GM19468 (cell line): Measurements from ENCODE around the gene SUN5.

Source experiments
- ATAC-seq: cut with Tn5 transposase; IDR thresholded peaks from one replicate; pipeline ENCODE4 v1.9.1; 2021; ENCODE audit warnings: mild to moderate bottlenecking, moderate library complexity, moderate number of reproducible peaks; ENCODE audit not compliant: unreplicated experiment; ENCODE audit errors: extremely low read depth

The SUN5 gene

DNA sequence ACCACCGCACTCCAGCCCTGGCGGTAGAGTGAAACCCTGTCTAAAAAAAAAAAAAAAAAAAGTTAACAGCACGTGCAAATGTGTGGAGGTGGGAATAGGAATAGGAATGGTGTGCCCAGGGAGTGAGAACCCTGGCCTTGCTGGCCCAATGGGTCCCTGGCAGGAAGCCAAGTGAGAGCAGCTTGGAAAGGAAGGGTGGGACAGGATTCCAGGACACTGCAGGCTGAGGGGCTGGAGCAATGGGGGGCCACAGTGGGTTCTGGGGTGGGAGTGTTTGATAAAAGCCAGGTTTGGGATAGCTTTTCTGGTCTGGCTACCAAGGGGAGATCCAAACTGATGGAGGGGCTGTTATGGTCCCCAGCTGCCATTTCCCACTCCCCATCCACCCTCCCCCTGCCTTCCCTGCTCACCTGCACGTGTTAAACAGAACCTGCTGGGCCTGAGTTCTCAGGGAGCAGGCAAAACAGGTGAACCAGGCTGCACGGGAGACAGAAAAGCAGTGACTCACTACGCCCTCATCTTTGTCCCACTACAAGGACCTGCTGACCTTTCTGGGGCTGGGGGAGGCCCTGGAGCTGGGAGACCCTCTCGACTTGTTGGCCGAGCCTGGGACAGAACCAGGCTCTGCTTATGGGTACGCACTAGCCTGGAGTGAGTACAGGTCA is 3.3 kb downstream of the SUN5 start:
- no peak for ATAC-seq

- ATAC-seq = no peak
These were observed 4.5 kb downstream of the SUN5 start for GRCh38 chr20:32999603-33000250.

GRCh38 chr20:32997431-32997830 is 6.8 kb downstream of the SUN5 start:
- ATAC-seq = no peak

- no peak for ATAC-seq
These were observed 8.4 kb downstream of the SUN5 start for GRCh38 chr20:32995802-32996201.

- ATAC-seq = no peak
These were observed 10.7 kb downstream of the SUN5 start for GRCh38 chr20:32993496-32994050.

DNA sequence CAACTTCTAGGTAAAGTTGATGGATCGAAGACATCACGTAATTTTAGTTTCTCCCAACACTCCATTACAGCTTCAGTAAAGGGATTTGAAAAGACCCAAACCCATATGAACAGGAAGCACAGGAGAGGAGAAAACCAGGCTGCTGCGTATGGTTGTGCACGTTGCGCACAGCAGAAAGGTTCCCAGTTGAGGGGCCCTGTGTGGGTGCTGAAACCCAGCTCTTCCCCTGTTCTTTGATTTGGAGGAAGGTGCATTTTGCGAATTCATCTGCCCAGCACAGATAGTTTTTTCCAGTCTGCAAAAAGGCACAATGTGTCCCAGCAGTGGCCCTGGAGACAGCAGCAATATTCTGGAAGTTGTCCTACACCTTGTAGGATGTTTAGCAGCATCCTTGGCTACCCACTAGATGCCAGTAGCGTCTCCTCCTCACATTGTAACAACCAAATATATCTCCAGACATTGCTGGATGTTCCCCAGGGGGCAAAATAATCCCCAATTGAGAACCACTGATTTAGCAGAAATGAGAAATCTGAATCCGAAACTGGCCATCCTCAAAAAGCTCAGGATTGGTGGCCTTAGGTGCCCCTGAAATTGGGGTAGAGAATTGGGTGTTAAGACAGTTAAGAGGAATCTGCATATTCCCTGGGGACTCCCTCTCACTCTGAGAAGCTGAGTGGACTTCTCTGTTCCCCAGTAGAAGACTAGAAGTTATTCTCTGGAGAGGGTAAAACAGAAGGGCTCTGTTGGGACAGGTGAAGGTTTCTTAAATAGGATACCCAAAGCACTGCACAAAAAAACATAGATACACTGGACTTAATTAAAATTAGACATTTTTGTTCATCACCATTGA is 12.2 kb downstream of the SUN5 start:
- no peak for ATAC-seq

- no peak for ATAC-seq
These were observed 12.8 kb downstream of the SUN5 start for GRCh38 chr20:32991383-32991782.

DNA sequence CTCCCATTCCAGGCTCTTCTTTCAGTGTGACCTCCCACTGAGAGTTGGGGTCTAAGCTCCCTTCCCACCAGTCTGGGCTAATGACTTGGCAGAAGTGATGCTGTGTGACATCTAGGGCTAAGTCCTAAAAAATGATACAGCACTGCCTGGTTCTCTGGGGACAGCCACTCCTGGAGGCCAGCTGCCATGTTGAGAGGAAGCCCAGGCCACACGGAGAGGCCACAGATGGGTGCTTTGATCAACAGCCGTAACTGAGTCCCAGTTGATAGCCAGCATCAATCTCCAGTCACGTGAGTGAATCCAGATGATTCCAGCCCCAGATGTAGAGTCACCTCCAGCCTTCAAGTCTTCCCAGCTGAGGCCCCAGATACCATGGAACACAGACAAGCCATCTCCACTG is 13.8 kb downstream of the SUN5 start:
- no peak for ATAC-seq

- ATAC-seq = no peak
These were observed 14.5 kb downstream of the SUN5 start for GRCh38 chr20:32989507-32990283.

DNA sequence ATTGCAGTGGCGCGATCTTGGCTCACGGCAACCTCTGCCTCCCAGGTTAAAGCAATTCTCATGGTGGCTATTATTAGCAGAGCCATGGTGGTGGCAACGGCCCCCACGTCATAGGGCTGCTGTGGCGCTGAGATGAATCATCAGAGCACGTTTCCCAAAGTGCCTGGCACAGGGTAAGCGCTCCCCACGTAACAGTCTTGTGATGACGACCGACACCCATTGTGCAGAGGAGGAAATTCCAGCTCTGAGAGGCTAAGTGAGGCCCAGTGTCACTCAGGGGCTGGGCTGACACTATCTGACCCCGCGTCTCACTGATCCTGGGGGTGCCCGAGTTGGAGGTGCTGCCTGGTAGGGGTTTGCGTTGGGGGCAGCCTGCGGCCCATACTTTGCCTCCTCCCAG is 16.2 kb downstream of the SUN5 start:
- ATAC-seq = no peak

DNA sequence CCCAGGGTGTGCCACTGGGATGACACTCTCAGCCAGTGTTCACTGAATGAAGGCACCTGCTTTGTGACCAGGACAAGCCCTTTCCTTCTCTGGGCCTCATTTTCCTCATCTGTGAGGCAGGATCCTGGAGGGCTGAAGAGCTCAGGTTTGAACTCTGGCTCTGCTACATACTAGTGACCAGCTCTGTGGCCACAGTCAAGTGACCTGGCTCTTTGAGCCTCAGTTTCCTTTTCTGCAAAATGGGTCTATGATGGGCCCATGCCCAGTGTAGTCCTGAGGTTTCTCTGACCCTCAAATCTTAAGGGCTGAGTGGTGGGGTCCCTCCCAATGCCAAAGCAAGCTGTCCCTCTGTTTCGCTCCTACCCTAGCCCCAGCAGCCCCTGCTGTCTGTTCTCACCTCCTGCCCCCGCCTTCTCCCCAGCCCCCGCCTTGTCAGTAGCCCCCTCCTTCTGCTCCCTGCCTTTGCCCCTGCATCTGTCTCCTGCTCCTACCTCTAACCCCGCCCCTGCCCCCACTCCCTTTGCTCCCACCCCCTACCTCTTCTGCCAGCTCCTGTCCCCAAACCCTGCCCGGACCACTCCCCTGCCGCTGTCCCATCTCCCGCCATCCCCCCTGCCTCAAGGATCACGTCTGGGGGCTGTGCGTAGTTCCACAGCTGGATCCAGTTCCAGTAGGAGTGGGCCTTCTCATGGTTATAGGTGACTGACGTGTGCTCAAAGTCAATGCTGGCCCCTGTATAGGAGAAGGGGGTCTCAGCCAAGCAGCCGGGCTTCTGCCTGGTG is 17.0 kb downstream of the SUN5 start:
- ATAC-seq = no peak

- ATAC-seq = no peak
These were observed 17.8 kb downstream of the SUN5 start for GRCh38 chr20:32986331-32986966.

DNA sequence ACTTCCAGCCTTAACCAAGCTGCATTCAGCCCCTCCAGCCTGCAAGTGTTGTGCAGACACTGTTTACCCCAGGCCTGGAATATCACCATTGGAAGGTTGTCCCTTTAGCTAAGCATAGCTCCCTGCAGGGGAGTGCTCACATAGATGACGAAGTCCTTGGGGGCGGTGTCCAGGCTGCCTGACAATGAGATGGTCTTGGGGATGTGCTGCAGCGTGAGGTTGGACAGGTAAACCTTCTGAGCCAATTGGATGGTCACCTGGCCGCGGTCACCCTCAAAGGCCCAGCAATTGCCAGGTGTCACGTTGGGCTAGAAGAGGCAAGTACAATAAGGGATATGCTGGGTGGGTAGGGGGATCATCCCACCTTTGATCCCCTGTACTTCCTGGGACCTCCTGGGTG is 18.6 kb downstream of the SUN5 start:
- ATAC-seq = no peak

DNA sequence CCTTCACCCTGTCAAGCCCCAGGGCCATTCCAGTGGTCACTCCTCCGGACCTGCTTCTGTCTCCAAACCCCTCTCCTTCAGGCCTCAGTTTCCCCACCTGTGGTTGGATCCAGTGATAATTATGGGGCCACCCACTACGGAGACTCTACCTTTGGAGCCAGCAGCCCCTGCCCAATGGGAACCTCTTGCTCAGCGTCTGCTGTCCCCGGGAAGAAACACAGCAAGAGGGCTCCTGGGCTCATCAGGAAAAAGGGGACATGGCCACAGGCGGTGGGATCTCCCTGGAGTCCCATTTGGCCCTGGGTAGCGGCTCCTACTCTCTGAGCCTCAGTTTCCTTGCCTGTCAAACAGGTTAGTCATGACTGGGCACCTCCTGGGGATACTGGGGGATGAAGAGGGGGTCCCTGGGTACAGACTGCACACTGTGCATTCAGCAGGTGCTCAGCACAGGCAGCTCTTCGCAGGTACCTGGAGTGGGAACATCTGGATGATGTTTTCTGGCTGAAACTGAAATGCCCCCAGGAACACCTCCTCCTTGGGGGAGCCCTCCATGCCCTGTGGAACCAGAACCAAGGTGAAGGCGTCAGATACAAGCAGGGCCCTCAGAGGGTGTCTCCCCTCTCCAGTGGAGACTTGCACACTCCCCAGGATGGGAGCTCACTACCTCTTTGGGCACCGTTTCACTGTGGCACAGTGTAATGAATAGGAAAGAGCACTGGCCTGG is 19.4 kb downstream of the SUN5 start:
- no peak for ATAC-seq

GRCh38 chr20:32984196-32984595 is 20.0 kb downstream of the SUN5 start:
- no peak for ATAC-seq

DNA sequence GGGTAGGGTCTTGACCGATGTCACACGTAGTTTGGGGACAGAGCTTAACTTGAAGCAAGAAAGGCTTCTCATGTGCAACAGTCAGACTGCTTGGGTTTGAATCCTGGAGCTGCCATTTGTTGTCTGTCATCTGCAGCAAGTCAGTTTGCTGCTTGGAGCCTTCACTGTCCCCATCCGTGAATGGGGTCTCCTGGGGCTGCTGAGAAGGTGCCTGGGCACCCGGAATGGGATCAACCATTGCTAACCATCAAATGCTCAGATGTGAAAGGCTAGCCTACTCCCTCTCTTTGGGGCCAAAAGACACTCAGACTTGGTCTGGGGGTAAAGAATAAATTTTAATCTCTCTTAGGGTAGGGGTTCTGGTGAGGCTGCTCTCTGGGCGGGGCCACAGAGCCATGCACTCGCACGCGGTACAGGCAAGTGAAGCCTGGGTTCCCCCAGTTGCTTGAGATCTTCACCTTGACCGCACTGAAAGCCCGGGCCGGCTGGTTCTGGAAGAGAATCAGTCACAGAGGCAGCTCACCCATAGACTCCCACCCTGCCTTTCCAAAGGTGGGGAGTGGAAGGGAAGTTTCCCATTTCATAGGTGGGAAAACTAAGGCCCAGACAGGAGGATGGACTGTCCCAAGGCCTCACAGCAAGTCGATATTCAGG is 20.6 kb downstream of the SUN5 start:
- ATAC-seq = no peak

DNA sequence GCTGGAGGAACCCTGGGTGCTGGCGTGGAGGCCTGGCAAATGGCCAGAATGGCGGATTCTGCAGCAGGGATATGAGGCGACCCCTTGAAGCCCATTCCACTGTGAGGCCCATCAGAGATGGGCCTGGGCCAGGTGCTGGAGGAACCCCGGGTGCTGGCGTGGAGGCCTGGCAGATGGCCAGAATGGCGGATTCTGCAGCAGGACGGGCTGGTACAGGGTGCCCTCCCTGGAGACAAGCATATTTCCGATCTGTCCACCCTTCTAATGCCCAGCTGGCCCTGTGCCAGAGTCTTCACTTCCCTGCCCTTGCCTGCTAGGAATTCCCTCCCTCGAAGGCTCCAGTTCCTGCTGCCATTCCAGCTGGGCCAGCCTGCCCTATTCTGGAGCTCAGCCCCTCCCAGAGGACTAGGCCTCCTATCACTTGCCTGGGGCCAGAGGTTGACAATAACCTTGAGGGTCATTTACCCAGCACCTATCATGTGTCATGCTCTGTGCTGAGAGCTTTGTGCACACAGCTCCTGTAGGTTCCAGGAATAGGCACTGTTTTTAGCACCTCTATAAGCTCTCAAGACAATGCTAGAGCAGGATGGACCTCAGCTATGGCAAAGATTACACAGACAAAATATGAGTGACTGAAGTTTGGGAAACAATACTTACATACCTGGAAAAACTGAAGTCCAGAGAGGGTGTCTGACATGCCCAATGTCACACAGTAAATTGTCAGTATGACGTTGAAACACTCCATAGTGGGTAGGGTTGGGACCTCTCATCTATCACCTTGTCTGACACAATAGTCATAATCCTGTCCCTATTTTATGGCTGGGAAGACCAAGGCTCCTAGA is 21.4 kb downstream of the SUN5 start:
- no peak for ATAC-seq
